ENCODE data around the gene THRB. TPM values are rescaled to one million over a fixed set of nuclear protein-coding genes. Genes with fewer than 3 reads are reported as not detected.

The THRB gene
- total RNA-seq, 1 donor from 2014 or later: 42.4 TPM

DNA sequence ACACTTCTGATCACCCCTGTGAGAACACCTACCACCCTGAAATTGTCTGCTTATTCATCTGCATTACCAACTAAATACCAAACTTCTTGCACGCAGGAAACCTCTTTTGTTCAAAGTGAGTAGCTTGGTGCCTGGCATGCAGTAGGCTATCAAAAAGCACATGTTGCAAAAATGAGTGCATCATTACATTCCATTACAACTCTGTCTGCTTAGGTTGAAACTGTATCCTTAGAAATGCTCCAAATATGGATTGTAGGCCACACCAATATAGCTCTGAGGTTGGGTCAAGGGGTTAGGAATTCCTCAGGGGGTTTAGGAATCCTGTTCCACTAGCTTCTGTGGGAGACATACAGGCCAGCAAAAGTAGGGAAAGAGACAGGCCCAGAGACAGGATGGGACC, 107.2 kb downstream of the THRB start:
- DNase-seq (ENCODE audit: low spot score in 2 of 2) (no peak), FAIRE-seq (no peak)

DNA sequence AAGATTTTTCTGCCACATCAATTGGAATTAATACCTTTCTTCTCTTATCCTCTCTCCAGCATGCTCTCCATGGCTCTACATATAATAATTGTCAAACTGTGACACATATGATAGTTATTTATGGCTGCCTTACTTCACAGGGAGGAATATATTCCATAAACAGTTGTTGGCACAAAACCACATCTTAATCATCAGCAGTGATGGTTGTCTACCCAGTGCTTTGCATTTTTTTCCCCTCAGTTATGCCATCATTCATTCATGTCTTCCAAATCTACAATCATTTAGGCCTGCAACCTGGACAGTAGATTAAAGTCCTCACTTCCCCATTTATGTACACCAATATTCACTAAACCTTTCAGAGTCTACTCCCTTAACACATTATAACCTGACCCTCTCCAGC, 107.7 kb downstream of the THRB start:
- no peak for DNase-seq (ENCODE audit: low spot score in 2 of 2)
- FAIRE-seq: no peak

DNA sequence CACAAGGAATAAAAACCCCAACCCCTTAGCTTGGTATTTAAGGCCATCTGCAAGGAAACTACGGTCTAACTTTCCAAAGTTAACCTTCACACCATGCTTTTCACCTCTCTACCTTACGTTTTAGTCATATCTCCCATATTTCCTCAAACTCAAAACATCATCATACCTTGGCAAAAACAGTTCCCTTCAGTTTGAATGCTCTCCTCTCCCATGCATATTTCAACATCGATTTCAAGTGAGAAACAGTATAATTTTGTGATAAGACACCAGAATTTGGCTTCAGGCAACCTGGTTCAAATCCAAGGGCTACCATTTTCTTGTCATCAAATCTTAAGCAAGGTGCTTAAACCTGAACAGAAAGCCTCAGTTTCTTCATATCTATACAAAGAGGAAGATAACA, 108.2 kb downstream of the THRB start:
- FAIRE-seq (no peak), DNase-seq (ENCODE audit: low spot score in 2 of 2) (no peak)

DNA sequence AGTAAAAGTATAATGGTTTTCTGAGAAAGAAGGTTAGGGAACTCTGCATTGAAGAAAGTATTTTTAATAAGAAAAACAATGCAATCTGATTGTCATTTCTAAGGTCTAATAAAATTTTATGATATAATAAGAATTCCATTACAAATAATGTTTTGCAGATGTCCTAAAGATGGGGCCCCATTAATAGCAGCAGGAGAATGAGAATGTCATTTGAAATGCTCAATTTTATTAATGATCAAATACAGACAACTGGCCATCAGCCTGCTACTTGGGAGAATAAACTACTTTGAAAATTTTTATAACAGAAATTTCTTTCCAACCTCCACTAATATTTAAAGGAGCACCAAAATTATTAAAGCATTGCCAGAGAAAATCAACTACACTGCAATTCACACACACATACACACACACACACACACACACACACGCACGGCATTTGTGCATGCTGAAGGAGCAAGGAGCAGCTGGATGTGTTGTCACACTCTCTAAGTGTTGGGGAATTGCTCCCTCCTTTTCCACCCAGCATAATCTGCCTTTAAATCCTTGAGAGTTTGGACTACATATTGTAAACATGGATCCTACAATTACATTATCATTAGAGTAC, 109.5 kb downstream of the THRB start:
- no peak for FAIRE-seq
- DNase-seq (ENCODE audit: low spot score in 2 of 2): no peak

DNA sequence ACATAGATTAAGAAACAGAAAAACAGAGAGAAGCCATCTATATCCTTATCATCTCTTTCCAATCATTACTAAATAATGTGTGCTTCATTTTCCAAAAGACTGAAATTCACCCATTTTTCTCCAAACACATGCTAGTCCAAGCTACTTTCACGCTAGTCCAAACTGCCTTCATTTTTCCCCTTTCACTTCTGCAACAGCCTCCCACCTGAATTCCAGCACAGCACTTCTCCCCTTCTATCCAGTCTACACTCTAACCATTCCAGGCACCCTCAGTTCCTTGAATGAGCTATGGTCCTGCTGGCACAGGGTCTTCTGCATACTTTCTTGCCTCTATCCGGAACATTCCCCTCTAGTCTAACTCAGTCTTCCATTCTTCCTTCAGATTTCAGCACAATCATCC, 112.0 kb downstream of the THRB start:
- no peak for FAIRE-seq
- DNase-seq (ENCODE audit: low spot score in 2 of 2): no peak

DNA sequence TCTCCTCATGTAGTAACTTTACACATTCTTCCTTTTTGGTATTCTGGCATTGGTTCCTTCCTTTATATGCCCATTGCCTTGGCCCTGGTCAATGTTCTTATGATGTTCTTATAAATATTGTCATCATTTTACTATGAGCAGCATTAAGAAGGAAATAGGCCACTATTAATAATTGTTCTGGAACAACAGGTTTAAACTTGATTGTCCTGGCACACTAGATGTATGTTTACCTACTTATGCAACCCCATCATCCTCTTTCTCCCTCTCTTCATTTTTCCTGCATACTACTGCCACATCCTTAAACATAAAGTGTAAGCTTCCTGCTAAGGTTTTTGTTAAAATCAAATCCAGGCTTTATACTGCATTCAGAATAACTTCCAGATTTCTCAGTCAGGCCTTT, 114.7 kb downstream of the THRB start:
- FAIRE-seq (no peak), DNase-seq (ENCODE audit: low spot score in 2 of 2) (no peak)

DNA sequence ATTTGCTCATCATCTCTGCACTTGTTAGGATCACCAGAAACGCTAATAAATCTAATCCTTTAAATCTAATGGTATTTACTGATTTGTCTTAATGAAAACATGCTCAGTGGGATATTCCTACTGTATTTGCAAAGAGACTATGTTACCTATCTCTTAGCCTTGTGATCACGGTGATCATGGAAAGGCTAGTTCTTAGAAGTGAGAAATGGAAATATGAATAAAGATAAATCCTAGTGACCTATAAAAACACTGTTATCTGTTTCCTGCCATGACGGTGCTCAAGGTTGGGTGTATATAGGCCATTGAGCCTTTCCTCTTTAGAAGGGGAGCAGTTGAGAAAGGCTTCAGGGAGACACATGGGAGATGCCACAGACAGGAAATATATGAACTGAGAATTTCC, 116.3 kb downstream of the THRB start:
- no peak for DNase-seq (ENCODE audit: low spot score in 2 of 2)
- no peak for FAIRE-seq

DNA sequence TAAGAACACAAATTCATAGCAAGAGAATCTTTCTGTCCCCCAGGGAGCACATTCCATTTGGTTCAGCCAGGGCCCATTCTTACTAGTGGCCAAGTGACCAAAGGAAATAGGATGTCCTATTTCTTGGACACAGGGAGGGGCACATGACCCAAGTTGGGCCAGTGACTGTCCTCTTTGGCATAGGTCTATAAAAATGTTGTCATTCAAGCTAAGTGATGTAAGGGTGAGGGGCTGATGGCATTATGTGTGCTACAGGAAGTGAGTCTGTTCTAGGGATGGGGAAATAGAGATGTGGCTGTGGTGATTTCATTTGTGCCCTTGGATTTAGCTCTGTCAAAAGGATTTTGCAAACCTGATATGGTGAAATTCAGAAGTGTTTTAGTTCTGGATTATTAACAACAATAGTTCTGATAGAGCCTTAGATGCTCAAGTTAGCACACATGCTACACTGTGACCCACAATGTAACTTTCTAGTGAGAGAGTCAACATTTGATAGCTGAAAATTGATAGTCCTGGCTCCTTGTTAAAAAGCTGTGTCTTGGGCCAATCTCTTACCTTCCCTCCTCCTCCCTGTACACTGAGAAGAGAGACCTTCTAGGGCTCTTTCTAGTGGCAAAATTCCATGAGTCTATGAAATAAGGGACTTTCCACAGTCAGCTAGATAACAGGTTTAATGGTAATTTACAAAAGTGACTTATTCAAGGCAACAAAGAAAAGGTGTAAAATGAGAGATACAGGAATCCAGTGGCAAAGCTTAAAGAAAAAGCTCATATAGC, 117.2 kb downstream of the THRB start:
- FAIRE-seq (no peak), DNase-seq (ENCODE audit: low spot score in 2 of 2) (no peak)

DNA sequence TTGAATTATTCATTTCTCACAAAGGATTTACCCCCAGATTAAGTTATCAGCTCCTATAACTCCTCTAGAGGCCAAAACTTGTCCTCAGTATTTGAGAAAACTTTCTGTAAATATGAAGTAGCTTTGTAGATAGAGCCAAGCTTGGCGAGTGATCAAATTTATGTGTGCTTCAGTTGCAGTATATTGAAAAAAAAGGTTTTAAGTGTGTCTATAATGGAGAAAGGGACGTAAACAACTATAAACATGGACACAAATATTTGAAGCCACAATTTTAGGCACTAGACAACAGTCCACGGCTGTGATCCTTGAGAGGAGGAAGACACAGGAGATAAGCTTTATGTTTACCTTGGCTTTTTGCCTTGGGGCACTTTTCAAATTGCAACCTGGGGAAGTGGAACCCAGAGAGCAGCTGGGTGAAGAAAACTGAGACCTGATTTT, 118.7 kb downstream of the THRB start:
- FAIRE-seq (no peak), DNase-seq (ENCODE audit: low spot score in 2 of 2) (no peak)

DNA sequence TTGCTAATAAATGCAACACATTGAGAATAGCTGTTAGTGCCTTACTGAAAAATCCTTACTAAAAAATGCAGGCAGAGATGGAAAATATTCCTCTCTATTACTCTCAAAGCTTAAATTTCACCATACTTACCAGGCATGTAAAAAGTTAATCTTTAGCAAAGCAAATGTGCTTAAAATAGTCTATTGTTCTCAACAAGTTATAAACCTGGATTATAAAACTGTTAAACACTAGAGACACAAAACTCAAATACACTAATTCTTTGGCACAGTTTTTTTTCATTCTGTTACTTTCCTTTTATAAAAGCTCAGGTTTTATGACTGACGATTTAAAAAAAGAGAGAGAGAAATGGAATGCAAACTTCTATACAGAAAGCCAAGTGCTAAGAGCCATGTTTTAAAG, 119.8 kb downstream of the THRB start:
- FAIRE-seq (no peak), DNase-seq (ENCODE audit: low spot score in 2 of 2) (no peak)

DNA sequence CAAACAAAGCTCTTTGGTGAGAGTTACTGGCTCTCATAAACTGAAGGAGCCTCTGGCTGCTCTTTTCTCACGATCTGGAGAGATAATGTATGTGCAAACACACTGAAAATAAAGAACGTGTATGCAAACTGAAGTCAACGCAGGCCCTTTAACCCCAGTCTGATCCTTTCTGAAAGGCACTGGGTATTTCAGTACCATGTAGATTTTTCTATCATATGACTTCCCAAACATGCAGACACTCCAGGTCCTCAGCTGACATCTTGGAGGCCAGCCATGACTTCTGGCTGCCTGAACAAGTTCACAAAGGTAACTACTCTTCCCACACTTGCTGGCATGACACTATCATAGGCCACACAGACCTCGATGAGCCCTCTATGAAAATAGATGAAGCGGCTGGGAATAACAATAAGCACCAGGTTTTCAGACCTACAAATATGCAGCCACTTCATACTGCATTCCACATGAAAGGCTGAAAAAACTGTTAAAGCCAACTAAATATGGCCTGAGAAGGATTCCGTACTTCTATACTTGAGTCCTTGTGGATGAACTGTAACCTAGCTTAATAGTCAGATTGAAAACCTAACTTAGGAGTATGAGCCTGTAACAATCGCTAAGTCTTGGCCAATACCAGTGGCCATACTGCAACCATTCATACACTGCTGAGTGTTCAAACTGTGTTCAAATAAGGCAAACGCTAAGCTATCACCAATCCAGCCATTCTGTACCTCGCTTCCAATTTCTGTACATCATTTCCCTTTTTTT, 121.3 kb downstream of the THRB start:
- no peak for FAIRE-seq

DNA sequence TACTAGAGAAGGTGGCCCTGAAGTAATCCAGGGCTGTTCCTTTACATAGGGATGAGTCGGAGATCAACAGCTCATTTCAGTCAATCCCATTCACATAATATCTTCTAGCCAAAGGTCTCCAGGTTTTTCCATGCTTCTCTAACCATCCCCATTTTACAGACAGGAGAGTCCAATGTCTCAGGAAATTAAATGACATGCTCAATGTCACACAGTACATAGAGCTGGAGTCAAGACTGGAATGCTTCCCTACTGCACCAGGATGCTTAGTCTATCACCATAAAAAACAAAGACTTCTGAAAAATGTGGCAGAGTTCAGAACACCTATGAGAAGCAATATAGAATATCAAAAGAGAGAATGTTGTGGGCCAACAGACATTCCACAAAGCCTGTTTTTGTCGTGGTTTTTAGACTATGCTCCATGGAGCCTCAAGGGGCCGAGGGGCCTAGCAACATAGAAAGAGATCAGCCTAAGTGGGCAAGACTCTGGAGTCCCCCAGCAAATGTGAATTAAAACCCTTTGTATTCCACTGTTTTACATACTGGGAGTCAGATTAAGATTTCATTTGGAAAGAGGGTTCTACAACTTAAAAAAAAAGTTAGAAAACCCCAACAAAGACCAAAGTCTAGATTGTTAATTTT, 122.0 kb downstream of the THRB start:
- no peak for DNase-seq (ENCODE audit: low spot score in 2 of 2)
- FAIRE-seq: no peak

More for the DNA sequence above, 121.3 kb downstream of the THRB start:
- DNase-seq (ENCODE audit: low spot score in 2 of 2): no peak

DNA sequence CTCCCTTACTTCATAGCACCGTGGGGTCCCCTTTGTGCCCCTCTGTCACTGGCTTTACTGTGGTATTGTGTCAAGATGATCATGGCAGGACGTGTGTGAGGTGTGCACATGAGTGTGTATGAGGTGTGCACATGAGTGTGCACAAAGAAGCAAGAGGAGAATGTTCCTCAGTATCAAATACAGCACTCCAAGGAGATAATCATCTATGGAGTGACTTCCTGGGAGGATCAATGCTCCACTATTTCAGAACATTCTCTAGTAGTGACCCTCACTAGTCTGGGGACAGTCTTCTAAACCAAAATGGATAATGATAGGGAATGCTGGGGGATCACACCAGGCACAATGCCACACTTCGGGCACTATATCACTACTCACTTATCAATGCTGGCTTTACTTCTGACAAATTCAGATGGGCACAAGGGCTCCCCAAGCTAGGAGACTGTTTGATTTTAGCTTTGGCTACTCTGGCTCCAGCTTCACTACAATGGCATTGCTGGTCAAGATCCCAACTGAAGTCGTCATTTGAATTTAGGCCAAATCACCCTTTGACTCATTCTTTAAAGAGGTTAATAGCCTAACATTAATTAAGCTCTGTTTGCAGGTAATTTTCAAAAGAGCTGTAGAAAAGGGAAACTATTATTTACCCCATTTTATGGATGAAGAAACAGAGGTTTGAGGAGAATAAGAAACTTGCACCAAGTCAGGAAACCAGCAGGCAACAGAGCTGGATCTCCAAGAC, 124.1 kb downstream of the THRB start:
- no peak for FAIRE-seq
- no peak for DNase-seq (ENCODE audit: low spot score in 2 of 2)

DNA sequence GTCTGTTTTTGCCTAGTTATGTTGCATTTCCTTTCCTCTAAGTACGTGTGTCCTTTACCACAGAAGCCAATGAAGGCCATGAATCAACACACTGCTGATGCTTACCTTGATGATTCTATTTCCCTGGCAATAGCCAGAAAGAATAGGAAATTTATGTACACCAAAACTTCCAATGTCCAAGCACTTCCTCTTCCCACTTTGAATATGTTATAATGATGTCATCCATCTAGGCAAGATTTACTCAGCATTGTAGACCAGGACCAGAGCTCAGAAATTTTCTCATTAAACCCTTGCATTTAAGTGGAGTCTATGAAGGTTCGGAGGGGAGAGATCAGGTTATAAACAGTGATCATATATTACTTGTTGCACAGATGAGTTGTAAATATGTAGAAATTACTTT, 126.0 kb downstream of the THRB start:
- DNase-seq (ENCODE audit: low spot score in 2 of 2) (no peak), FAIRE-seq (no peak)

DNA sequence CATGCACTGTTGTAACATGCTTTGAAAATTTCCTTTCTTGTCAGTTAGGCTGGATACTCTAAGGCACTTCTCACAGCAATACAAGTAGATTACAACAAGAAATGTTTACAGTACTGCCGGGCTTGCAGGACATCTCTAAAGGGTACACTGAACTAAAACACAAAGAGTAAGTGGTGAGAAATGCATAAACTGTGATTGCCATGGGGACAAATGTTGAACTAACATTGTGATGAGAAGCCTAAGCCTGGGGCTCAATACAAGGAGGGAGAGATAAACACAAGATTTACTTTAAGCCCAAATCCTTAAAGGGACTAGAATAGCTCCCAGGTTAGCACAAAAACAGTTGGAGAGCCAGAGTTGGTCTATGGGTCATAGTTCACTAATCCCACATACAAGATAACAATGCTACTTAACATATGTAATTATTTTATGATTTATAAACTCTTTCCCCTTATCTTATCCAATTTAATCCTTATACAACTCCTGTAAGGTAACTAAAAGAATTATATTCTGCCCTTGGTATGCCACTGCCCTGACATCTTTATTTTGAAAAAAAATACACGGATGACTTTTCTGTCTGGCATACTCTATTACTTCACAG, 126.9 kb downstream of the THRB start:
- DNase-seq (ENCODE audit: low spot score in 2 of 2) (no peak), FAIRE-seq (no peak)

DNA sequence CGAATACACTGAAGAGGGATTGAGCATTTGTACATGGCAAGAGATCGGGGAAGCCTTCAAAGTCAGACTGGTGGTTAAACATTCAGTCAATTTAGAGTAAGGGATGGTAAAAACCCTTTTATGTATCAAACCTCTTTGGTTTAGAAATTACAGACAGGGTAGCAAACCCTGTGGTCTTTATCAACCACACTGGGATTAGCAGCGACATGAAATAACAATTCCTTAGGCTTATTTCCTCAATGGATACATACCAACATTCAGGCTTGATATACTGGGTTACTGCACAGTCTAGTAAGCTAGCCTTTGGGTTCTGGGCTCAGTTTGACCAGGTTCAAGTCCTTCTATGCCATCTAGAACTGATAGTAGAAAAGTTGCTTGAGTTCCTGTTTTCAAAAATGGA, 127.4 kb downstream of the THRB start:
- no peak for DNase-seq (ENCODE audit: low spot score in 2 of 2)
- no peak for FAIRE-seq

DNA sequence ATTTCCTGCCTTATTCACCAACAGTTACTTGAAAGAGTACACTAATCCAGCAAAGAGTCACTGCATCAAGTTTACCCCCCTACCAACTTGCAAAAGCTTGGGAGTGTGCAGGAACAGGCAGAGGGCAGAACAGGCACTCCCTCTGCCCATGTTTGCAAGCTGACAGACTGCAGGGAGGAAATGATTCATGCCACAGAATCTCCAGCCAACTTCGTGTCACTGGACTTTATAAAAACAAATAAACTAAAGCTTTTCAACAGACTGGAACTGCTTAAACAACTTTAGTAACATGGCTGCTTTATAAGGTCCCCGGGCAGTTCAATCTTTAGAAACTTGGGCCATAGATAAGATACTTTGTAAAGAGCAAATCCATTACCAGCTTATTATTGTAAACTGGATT, 129.5 kb downstream of the THRB start:
- DNase-seq (ENCODE audit: low spot score in 2 of 2) (peak in 1 of 2 donors; percentile 12), FAIRE-seq (no peak)

DNA sequence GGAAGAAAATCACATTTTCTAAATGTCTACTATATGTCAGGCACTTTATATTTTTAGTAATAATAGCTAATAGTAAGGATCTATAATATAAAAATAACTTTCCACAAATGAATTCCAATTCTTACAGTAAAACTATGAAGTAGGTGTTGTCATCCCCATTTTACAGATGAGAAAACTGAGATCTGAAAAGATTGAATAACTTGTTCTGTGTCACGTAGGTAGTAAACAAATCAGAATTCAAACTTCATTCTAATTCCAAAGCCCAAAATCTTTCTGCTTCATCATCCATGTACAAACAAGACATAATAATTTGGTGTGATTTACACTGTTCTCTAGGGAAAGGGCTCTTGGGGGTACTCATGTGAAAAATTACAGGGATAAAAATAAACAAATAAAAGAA, 130.3 kb downstream of the THRB start:
- DNase-seq (ENCODE audit: low spot score in 2 of 2) (no peak), FAIRE-seq (no peak)

DNA sequence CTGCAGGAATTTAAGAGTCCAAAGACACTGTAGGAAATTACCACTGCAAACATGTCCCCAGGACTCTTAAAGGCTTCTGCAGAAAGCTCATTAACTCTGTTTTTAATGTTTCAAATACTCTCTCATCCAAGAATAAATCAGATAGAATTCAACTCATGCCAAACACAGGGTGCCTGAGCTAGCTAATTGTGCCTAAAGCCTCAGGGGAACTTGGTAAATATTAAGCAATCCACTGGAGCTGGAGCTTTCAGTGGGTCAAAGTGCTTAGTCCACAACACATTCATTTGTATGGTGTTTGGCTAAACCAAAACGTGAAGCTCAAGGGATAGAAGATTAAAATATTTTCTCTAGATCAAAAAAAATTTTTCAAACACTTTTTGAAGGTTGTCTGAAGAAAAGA, 131.4 kb downstream of the THRB start:
- FAIRE-seq (no peak), DNase-seq (ENCODE audit: low spot score in 2 of 2) (no peak)

DNA sequence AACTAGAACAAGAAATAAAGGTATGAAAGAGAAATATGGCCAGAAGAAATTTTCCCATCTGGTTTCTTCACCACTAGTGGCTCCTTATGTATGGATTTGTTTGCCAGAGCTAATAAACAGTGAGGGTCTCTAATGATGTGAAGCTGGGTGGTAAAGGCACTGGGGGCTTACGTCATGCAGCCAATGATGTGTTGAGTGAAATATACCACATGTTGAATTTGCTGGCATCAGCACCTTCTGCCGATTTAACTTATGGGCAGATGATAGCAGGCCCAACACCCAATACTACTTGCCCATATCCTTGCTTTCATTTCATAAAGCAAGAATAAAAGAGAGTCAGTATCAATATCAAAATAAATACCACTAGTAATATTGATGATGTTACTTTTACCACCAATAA, 133.0 kb downstream of the THRB start:
- FAIRE-seq (no peak), DNase-seq (ENCODE audit: low spot score in 2 of 2) (no peak)
